ENCODE measurements around the gene SEC24C.

DNA sequence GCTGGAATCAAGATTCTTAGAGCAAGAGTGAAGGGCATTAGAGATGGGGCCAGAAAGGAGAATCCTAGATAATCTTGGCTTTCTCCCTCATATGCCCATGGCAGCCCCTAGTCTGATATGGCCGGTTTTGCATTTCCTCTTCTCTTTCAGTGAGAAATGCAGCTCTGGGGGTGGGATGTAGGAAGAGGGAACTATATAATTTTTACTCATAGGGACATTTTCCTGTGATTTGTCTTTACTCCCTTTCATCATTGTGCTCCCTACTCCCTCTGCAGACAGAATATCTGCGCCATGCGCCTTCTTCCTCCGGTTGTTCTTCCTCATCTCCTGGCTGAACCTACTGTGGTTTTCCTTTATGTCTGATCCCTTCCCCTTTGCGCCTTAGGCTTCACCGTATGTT is 20.9 kb downstream of the SEC24C start:
- TF ChIP-seq, protein P1, sequence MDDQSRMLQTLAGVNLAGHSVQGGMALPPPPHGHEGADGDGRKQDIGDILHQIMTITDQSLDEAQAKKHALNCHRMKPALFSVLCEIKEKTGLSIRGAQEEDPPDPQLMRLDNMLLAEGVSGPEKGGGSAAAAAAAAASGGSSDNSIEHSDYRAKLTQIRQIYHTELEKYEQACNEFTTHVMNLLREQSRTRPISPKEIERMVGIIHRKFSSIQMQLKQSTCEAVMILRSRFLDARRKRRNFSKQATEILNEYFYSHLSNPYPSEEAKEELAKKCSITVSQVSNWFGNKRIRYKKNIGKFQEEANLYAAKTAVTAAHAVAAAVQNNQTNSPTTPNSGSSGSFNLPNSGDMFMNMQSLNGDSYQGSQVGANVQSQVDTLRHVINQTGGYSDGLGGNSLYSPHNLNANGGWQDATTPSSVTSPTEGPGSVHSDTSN (IDR thresholded peaks at IDR 0.05) = no peak
- TF ChIP-seq, protein P2, sequence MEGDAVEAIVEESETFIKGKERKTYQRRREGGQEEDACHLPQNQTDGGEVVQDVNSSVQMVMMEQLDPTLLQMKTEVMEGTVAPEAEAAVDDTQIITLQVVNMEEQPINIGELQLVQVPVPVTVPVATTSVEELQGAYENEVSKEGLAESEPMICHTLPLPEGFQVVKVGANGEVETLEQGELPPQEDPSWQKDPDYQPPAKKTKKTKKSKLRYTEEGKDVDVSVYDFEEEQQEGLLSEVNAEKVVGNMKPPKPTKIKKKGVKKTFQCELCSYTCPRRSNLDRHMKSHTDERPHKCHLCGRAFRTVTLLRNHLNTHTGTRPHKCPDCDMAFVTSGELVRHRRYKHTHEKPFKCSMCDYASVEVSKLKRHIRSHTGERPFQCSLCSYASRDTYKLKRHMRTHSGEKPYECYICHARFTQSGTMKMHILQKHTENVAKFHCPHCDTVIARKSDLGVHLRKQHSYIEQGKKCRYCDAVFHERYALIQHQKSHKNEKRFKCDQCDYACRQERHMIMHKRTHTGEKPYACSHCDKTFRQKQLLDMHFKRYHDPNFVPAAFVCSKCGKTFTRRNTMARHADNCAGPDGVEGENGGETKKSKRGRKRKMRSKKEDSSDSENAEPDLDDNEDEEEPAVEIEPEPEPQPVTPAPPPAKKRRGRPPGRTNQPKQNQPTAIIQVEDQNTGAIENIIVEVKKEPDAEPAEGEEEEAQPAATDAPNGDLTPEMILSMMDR (IDR thresholded peaks at IDR 0.05) = no peak
- TF ChIP-seq EP300 (IDR thresholded peaks at IDR 0.05; ENCODE audit: borderline replicate concordance in 1 of 2, low read depth in 1 of 2, low read length in 1 of 2) (no peak), POLR2AphosphoS5 (IDR thresholded peaks at IDR 0.05; ENCODE audit: low read depth, low read length) (no peak), GATA2 (CRISPR knock-in tag; IDR thresholded peaks at IDR 0.05) (no peak), JUND (IDR thresholded peaks at IDR 0.05) (no peak), RFX5 (IDR thresholded peaks at IDR 0.05; ENCODE audit: low read length) (no peak)
- TF ChIP-seq, protein P3, sequence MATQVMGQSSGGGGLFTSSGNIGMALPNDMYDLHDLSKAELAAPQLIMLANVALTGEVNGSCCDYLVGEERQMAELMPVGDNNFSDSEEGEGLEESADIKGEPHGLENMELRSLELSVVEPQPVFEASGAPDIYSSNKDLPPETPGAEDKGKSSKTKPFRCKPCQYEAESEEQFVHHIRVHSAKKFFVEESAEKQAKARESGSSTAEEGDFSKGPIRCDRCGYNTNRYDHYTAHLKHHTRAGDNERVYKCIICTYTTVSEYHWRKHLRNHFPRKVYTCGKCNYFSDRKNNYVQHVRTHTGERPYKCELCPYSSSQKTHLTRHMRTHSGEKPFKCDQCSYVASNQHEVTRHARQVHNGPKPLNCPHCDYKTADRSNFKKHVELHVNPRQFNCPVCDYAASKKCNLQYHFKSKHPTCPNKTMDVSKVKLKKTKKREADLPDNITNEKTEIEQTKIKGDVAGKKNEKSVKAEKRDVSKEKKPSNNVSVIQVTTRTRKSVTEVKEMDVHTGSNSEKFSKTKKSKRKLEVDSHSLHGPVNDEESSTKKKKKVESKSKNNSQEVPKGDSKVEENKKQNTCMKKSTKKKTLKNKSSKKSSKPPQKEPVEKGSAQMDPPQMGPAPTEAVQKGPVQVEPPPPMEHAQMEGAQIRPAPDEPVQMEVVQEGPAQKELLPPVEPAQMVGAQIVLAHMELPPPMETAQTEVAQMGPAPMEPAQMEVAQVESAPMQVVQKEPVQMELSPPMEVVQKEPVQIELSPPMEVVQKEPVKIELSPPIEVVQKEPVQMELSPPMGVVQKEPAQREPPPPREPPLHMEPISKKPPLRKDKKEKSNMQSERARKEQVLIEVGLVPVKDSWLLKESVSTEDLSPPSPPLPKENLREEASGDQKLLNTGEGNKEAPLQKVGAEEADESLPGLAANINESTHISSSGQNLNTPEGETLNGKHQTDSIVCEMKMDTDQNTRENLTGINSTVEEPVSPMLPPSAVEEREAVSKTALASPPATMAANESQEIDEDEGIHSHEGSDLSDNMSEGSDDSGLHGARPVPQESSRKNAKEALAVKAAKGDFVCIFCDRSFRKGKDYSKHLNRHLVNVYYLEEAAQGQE (IDR thresholded peaks at IDR 0.05; ENCODE audit: low read depth, low read length) = no peak
- TF ChIP-seq, protein P4, sequence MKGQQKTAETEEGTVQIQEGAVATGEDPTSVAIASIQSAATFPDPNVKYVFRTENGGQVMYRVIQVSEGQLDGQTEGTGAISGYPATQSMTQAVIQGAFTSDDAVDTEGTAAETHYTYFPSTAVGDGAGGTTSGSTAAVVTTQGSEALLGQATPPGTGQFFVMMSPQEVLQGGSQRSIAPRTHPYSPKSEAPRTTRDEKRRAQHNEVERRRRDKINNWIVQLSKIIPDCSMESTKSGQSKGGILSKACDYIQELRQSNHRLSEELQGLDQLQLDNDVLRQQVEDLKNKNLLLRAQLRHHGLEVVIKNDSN (IDR thresholded peaks at IDR 0.05; ENCODE audit: borderline replicate concordance, low read depth) = no peak
- TF ChIP-seq, protein P5, sequence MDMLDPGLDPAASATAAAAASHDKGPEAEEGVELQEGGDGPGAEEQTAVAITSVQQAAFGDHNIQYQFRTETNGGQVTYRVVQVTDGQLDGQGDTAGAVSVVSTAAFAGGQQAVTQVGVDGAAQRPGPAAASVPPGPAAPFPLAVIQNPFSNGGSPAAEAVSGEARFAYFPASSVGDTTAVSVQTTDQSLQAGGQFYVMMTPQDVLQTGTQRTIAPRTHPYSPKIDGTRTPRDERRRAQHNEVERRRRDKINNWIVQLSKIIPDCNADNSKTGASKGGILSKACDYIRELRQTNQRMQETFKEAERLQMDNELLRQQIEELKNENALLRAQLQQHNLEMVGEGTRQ (IDR thresholded peaks at IDR 0.05; ENCODE audit: borderline replicate concordance, low read depth, low read length) = no peak
